NCI-H146 treated with DMSO at 0.1 percent for 48 hours (cell line): Measurements from ENCODE around the gene ZNF280B.
"Not testable (repeated sequence)": the region's sequence is repeated elsewhere in the genome, so short reads cannot be mapped to it uniquely, and the experiment has no call there.

ENCODE experiments used
- DNase-seq: peaks from one replicate; lab custom pipeline; 2025; ENCODE audit not compliant: unreplicated experiment; lab: John Stamatoyannopoulos, UW

ZNF280B gene

GRCh38 chr22:22510833-22511232, 2.3 kb upstream of the ZNF280B start:
- not testable (repeated sequence) for DNase-seq

GRCh38 chr22:22509912-22510311, 1.4 kb upstream of the ZNF280B start:
- DNase-seq: not testable (repeated sequence)

GRCh38 chr22:22507743-22508273, 734 bp downstream of the ZNF280B start:
- DNase-seq: no peak

- DNase-seq: no peak
These were observed 1.8 kb downstream of the ZNF280B start for GRCh38 chr22:22506736-22507135.

- no peak for DNase-seq
These were observed 10.3 kb downstream of the ZNF280B start for GRCh38 chr22:22498267-22498666.

GRCh38 chr22:22491589-22491988, 17.0 kb downstream of the ZNF280B start:
- not testable (repeated sequence) for DNase-seq

GRCh38 chr22:22488736-22489135, 19.8 kb downstream of the ZNF280B start:
- DNase-seq: no peak

- no peak for DNase-seq
These were observed 20.5 kb downstream of the ZNF280B start for GRCh38 chr22:22487869-22488597.

- DNase-seq: no peak
These were observed 21.5 kb downstream of the ZNF280B start for GRCh38 chr22:22487059-22487458.

- no peak for DNase-seq
These were observed 22.2 kb downstream of the ZNF280B start for GRCh38 chr22:22486132-22486899.

- DNase-seq: no peak
These were observed 23.0 kb downstream of the ZNF280B start for GRCh38 chr22:22485524-22485923.

GRCh38 chr22:22484023-22484422, 24.5 kb downstream of the ZNF280B start:
- DNase-seq: no peak

- no peak for DNase-seq
These were observed 27.6 kb downstream of the ZNF280B start for GRCh38 chr22:22480940-22481339.

- DNase-seq: no peak
These were observed 28.5 kb downstream of the ZNF280B start for GRCh38 chr22:22479999-22480532.

- DNase-seq: no peak
These were observed 29.4 kb downstream of the ZNF280B start for GRCh38 chr22:22479116-22479515.

- no peak for DNase-seq
These were observed 30.1 kb downstream of the ZNF280B start for GRCh38 chr22:22478470-22478869.

- no peak for DNase-seq
These were observed 33.8 kb downstream of the ZNF280B start for GRCh38 chr22:22474733-22475132.

- DNase-seq: not testable (repeated sequence)
These were observed 37.4 kb downstream of the ZNF280B start for GRCh38 chr22:22471104-22471503.

GRCh38 chr22:22469527-22469926, 39.0 kb downstream of the ZNF280B start:
- DNase-seq: no peak

GRCh38 chr22:22468794-22469469, 39.6 kb downstream of the ZNF280B start:
- DNase-seq: not testable (repeated sequence)

- no peak for DNase-seq
These were observed 41.4 kb downstream of the ZNF280B start for GRCh38 chr22:22467112-22467511.
